HCT116 (cell line): Measurements from ENCODE around the gene MIP. TPM values are rescaled to one million over a fixed set of nuclear protein-coding genes. Genes with fewer than 3 reads are reported as not detected.

Source experiments
- ATAC-seq: fragments of 200-7000 bp; cut with Tn5 transposase; 2 replicates; pipeline ENCODE4 v1.9.1; 2020; ENCODE audit warnings: mild to moderate bottlenecking, moderate library complexity
- BruUV-seq: library from RNA; stranded (reverse); fragments of 400-500 nt; replicated peaks from 2 replicates; lab custom pipeline; 2021; lab: Mats Ljungman, UMichigan
- CTCF ChIA-PET: fragments of 300-600 bp; sonication (Branson Sonifier 250); formaldehyde crosslinking; loops from one replicate; lab custom pipeline; 2021; ENCODE audit warnings: antibody characterized with exemption; lab: Charles Lee
- POLR2A ChIA-PET: fragments of 300-600, 350-600 bp; sonication (Branson Sonifier 250); formaldehyde crosslinking; loops from one replicate; lab custom pipeline; 2021; ENCODE audit warnings: antibody characterized with exemption; lab: Charles Lee
- RAD21 ChIA-PET, 2 experiments: fragments of 300-600 bp; sonication (Branson Sonifier 250); formaldehyde crosslinking; loops; one replicate each; lab custom pipeline; 2023; ENCODE audit warnings: low total read pairs in 2 of 2; ENCODE audit not compliant: uncharacterized antibody in 2 of 2, unreplicated experiment in 2 of 2, low non-redundant PET in 1 of 2; lab: Charles Lee
- DNase-seq: peaks from one replicate; pipeline ENCODE4 v3.0.0-alpha.2; 2010; ENCODE audit warnings: low read depth, low spot score
- H2AFZ ChIP-seq: fragments of 200-600 bp; shearing (Covaris generic), sonication (generic); 2 replicates; pipeline ENCODE4 v1.6.1; 2017; ENCODE audit warnings: low read depth, mixed run types, mixed read lengths, antibody characterized with exemption, low read length; ENCODE audit not compliant: poor library complexity, severe bottlenecking
- H3K27ac ChIP-seq: 2 replicates; pipeline ENCODE4 v1.5.1; 2012; ENCODE audit warnings: low read depth, low read length
- H3K27me3 ChIP-seq: fragments of 200-600 bp; sonication (generic); 2 replicates; pipeline ENCODE4 v1.6.1; 2016; ENCODE audit warnings: mixed run types, low read length, mixed read lengths; ENCODE audit not compliant: insufficient read depth
- H3K36me3 ChIP-seq, 2 experiments: fragments of 200-500 bp in 1 of 2; fragments of 200-600 bp in 1 of 2; sonication (Bioruptor generic) in 1 of 2; sonication (generic) in 1 of 2; 2 replicates each; pipeline versions ENCODE4 v1.5.1 to v1.6.1; 2014 to 2016; ENCODE audit warnings: low read length in 2 of 2, inconsistent platforms in 1 of 2, mixed read lengths in 1 of 2, mixed run types in 1 of 2; ENCODE audit not compliant: insufficient read depth in 2 of 2, control insufficient read depth in 1 of 2
- H3K4me1 ChIP-seq, 2 experiments: fragments of 200-600 bp in 1 of 2; sonication (generic) in 1 of 2; 2 replicates each; pipeline versions ENCODE4 v1.5.1 to v1.6.1; 2012 to 2017; ENCODE audit warnings: low read length in 2 of 2, inconsistent platforms in 1 of 2, mild to moderate bottlenecking in 1 of 2, mixed read lengths in 1 of 2, mixed run types in 1 of 2, moderate library complexity in 1 of 2; ENCODE audit not compliant: insufficient read depth in 2 of 2, control insufficient read depth in 1 of 2
- H3K4me2 ChIP-seq: fragments of 200-600 bp; sonication (generic); 2 replicates; pipeline ENCODE4 v1.6.1; 2017; ENCODE audit warnings: mixed run types, low read length, mixed read lengths
- H3K4me3 ChIP-seq, 2 experiments: fragments of 200-600 bp in 1 of 2; sonication (generic) in 1 of 2; replicated peaks in 1 of 2; 2 replicates each; pipeline ENCODE4 v1.5.1; 2011 to 2016; ENCODE audit warnings: low read length in 2 of 2, control low read depth in 1 of 2, low read depth in 1 of 2, mild to moderate bottlenecking in 1 of 2, mixed read lengths in 1 of 2, mixed run types in 1 of 2
- H3K79me2 ChIP-seq: fragments of 200-600 bp; sonication (generic); 2 replicates; pipeline ENCODE4 v1.6.1; 2017; ENCODE audit warnings: mild to moderate bottlenecking, mixed run types, low read length, moderate library complexity, mixed read lengths; ENCODE audit not compliant: insufficient read depth
- H3K9ac ChIP-seq: fragments of 200-600 bp; sonication (generic); 2 replicates; pipeline ENCODE4 v1.6.1; 2016; ENCODE audit warnings: low read length, mixed read lengths
- H3K9me2 ChIP-seq: fragments of 200-600 bp; sonication (generic), shearing (Covaris generic); 2 replicates; pipeline ENCODE4 v1.6.1; 2017; ENCODE audit warnings: mixed run types, mild to moderate bottlenecking, moderate library complexity; ENCODE audit not compliant: insufficient read depth
- H3K9me3 ChIP-seq, 2 experiments: fragments of 200-500 bp in 1 of 2; fragments of 200-600 bp in 1 of 2; sonication (Bioruptor generic) in 1 of 2; sonication (generic) in 1 of 2; 2 replicates each; pipeline ENCODE4 v1.6.1; 2014 to 2017; ENCODE audit warnings: low read length in 2 of 2, mixed read lengths in 2 of 2, inconsistent platforms in 1 of 2, low read depth in 1 of 2, mild to moderate bottlenecking in 1 of 2, mixed run types in 1 of 2, moderate library complexity in 1 of 2; ENCODE audit not compliant: control insufficient read depth in 1 of 2, insufficient read depth in 1 of 2
- H4K20me1 ChIP-seq: fragments of 200-600 bp; sonication (generic), shearing (Covaris generic); 2 replicates; pipeline ENCODE4 v1.6.1; 2017; ENCODE audit warnings: mixed run types, mild to moderate bottlenecking, moderate library complexity; ENCODE audit not compliant: insufficient read depth
- ATF3 ChIP-seq: IDR thresholded peaks from 2 replicates; pipeline ENCODE4 v1.6.1; 2012
- CBX3 ChIP-seq: IDR thresholded peaks from 2 replicates; pipeline ENCODE4 v1.6.1; 2012; ENCODE audit warnings: low read depth
- CEBPB ChIP-seq: IDR thresholded peaks from 2 replicates; pipeline ENCODE4 v1.6.1; 2012; ENCODE audit warnings: low read depth
- EGR1 ChIP-seq: IDR thresholded peaks from 2 replicates; pipeline ENCODE4 v1.6.1; 2012; ENCODE audit warnings: low read depth
- ELF1 ChIP-seq: IDR thresholded peaks from 2 replicates; pipeline ENCODE4 v1.6.1; 2012; ENCODE audit warnings: low read depth, borderline replicate concordance
- EZH2 ChIP-seq: fragments of 200-600 bp; sonication (generic); IDR thresholded peaks from 2 replicates; pipeline ENCODE4 v1.6.1; 2017; ENCODE audit warnings: antibody characterized with exemption, mixed run types
- EZH2phosphoT487 ChIP-seq: fragments of 200-600 bp; IDR thresholded peaks from 2 replicates; pipeline ENCODE4 v1.6.1; 2018; ENCODE audit warnings: antibody characterized with exemption, borderline replicate concordance
- JUND ChIP-seq: IDR thresholded peaks from 2 replicates; pipeline ENCODE4 v1.6.1; 2012
- POLR2AphosphoS5 ChIP-seq: IDR thresholded peaks from 2 replicates; pipeline ENCODE4 v1.6.1; 2011; ENCODE audit warnings: mild to moderate bottlenecking, low read depth, low read length, moderate library complexity
- RAD21 ChIP-seq: IDR thresholded peaks from 2 replicates; pipeline ENCODE4 v1.6.1; 2012; ENCODE audit warnings: low read depth, mild to moderate bottlenecking
- REST ChIP-seq: IDR thresholded peaks from 2 replicates; pipeline ENCODE4 v1.6.1; 2012; ENCODE audit warnings: low read depth
- SIN3A ChIP-seq: IDR thresholded peaks from 2 replicates; pipeline ENCODE4 v1.6.1; 2012; ENCODE audit warnings: low read depth
- SRF ChIP-seq: IDR thresholded peaks from 2 replicates; pipeline ENCODE4 v1.6.1; 2012; ENCODE audit warnings: low read depth
- TCF7L2 ChIP-seq: IDR thresholded peaks from 2 replicates; pipeline ENCODE4 v1.7.0; 2011; ENCODE audit warnings: borderline replicate concordance, inconsistent platforms; ENCODE audit not compliant: insufficient read depth, insufficient read length; ENCODE audit errors: extremely low read depth
- YY1 ChIP-seq: IDR thresholded peaks from 2 replicates; pipeline ENCODE4 v1.6.1; 2011; ENCODE audit warnings: low read length, low read depth, moderate library complexity, mild to moderate bottlenecking; ENCODE audit not compliant: insufficient replicate concordance; ENCODE audit errors: extremely low read depth
- intact Hi-C: fragments of 100-400 bp; cut with micrococcal nuclease; formaldehyde crosslinking; loops from 2 replicates; pipeline ENCODE4 v1.10.0; 2022
- total RNA-seq: library from RNA; stranded (reverse); gene quantifications from one replicate; pipeline ENCODE4 v1.2.1, GENCODE V29; 2021; ENCODE audit not compliant: unreplicated experiment
- TF ChIP-seq, protein P1 (sequence below): IDR thresholded peaks from 2 replicates; pipeline ENCODE4 v1.6.1; 2011; ENCODE audit warnings: mild to moderate bottlenecking, low read length, moderate library complexity; ENCODE audit not compliant: insufficient replicate concordance; ENCODE audit errors: extremely low read depth
- TF ChIP-seq, protein P2 (sequence below): IDR thresholded peaks from 2 replicates; pipeline ENCODE4 v1.6.1; 2012

Gene MIP
- total RNA-seq, 1 experiment from 2014 or later = 0.79 TPM

GRCh38 chr12:56484566-56484965 lies 30.1 kb upstream of the MIP start:
- intact Hi-C loops = no loop called here
- H3K4me1 ChIP-seq = peaks cover 0 to 10% of the 10 kb centered on the region in 2 experiments; a peak in 1 of 4 replicates
- ChIA-PET POLR2A (no interaction called here), CTCF (no interaction called here), RAD21 (no interaction called here)
- H3K27me3 ChIP-seq = no peaks in the 10 kb centered on the region
- H3K4me2 ChIP-seq = no peak overlapping the region
- no peaks in the 10 kb centered on the region for H3K9me2 ChIP-seq
- no peak overlapping the region for H2AFZ ChIP-seq
- no peaks in the 10 kb centered on the region for H3K79me2 ChIP-seq
- H4K20me1 ChIP-seq = no peaks in the 10 kb centered on the region
- BruUV-seq = no TSS peak
- DNase-seq (no peak), ATAC-seq (no peak)
- H3K9me3 ChIP-seq = no peaks in the 10 kb centered on the region
- H3K9ac ChIP-seq = no peak overlapping the region
- H3K4me3 ChIP-seq = no peak overlapping the region
- no peaks in the 10 kb centered on the region for H3K36me3 ChIP-seq
- no peak overlapping the region for H3K27ac ChIP-seq
- TF ChIP-seq YY1 (no peak), CBX3 (no peak), RAD21 (no peak), ELF1 (no peak), EZH2 (no peak), POLR2AphosphoS5 (no peak), JUND (no peak), SRF (no peak), SIN3A (no peak), REST (no peak), TCF7L2 (no peak), EGR1 (no peak), ATF3 (no peak), EZH2phosphoT487 (no peak), CEBPB (no peak)
- TF ChIP-seq, protein P1, sequence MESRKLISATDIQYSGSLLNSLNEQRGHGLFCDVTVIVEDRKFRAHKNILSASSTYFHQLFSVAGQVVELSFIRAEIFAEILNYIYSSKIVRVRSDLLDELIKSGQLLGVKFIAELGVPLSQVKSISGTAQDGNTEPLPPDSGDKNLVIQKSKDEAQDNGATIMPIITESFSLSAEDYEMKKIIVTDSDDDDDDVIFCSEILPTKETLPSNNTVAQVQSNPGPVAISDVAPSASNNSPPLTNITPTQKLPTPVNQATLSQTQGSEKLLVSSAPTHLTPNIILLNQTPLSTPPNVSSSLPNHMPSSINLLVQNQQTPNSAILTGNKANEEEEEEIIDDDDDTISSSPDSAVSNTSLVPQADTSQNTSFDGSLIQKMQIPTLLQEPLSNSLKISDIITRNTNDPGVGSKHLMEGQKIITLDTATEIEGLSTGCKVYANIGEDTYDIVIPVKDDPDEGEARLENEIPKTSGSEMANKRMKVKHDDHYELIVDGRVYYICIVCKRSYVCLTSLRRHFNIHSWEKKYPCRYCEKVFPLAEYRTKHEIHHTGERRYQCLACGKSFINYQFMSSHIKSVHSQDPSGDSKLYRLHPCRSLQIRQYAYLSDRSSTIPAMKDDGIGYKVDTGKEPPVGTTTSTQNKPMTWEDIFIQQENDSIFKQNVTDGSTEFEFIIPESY = no peak
- TF ChIP-seq, protein P2, sequence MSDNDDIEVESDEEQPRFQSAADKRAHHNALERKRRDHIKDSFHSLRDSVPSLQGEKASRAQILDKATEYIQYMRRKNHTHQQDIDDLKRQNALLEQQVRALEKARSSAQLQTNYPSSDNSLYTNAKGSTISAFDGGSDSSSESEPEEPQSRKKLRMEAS = no peak
